Caco-2 (cell line): ENCODE data around the gene NCOA4. TPM values are rescaled to one million over a fixed set of nuclear protein-coding genes. Genes with fewer than 3 reads are reported as not detected.
A peak's percentile ranks its signal among the peaks of the same experiment; 100 is the strongest.

Experiments
- BruUV-seq: library from RNA; stranded (reverse); fragments of 400-500 nt; replicated peaks from 2 replicates; lab custom pipeline; 2021; lab: Mats Ljungman, UMichigan
- CTCF ChIA-PET: fragments of 300-600 bp; sonication (Branson Sonifier 250); formaldehyde crosslinking; loops from one replicate; lab custom pipeline; 2022; ENCODE audit warnings: antibody characterized with exemption; lab: Charles Lee
- POLR2A ChIA-PET: fragments of 300-600 bp; sonication (Branson Sonifier 250); formaldehyde crosslinking; loops from one replicate; lab custom pipeline; 2022; ENCODE audit warnings: antibody characterized with exemption; lab: Charles Lee
- DNase-seq, 2 experiments: peaks; one replicate each; pipeline versions ENCODE4 v3.0.0 to v3.0.0-alpha.2; 2020 to 2022
- H3K27me3 ChIP-seq: replicated peaks from 2 replicates; pipeline ENCODE4 v1.6.0; 2011; ENCODE audit warnings: low read length; ENCODE audit not compliant: control insufficient read depth, insufficient read depth
- H3K36me3 ChIP-seq: 2 replicates; pipeline ENCODE4 v1.5.1; 2011; ENCODE audit warnings: low read length; ENCODE audit not compliant: control insufficient read depth, insufficient read depth
- H3K4me1 ChIP-seq: fragments of 250-450 bp; sonication (Bioruptor Pico); 2 replicates; pipeline ENCODE4 v1.5.1; 2020; ENCODE audit warnings: mild to moderate bottlenecking
- H3K4me3 ChIP-seq: 2 replicates; pipeline ENCODE4 v1.5.1; 2011; ENCODE audit warnings: low read depth, mild to moderate bottlenecking, control low read depth, low read length
- H3K9me3 ChIP-seq: fragments of 250-450 bp; sonication (Bioruptor Pico); 2 replicates; pipeline ENCODE4 v1.5.1; 2020; ENCODE audit warnings: mild to moderate bottlenecking, moderate library complexity
- H3K27ac Mint-ChIP-seq: one replicate; pipeline ENCODE4 v1.8.0; 2022; ENCODE audit warnings: mixed read lengths; ENCODE audit not compliant: unreplicated experiment
- H3K27me3 Mint-ChIP-seq: one replicate; pipeline ENCODE4 v1.8.0; 2022; ENCODE audit warnings: mixed read lengths; ENCODE audit not compliant: insufficient read depth, unreplicated experiment
- H3K36me3 Mint-ChIP-seq: one replicate; pipeline ENCODE4 v1.8.0; 2022; ENCODE audit warnings: mild to moderate bottlenecking, mixed read lengths; ENCODE audit not compliant: insufficient read depth, unreplicated experiment
- H3K4me1 Mint-ChIP-seq: one replicate; pipeline ENCODE4 v1.8.0; 2022; ENCODE audit warnings: low read depth, mixed read lengths; ENCODE audit not compliant: unreplicated experiment
- H3K4me3 Mint-ChIP-seq: one replicate; pipeline ENCODE4 v1.8.0; 2022; ENCODE audit warnings: mild to moderate bottlenecking, moderate library complexity, mixed read lengths; ENCODE audit not compliant: unreplicated experiment
- H3K9me3 Mint-ChIP-seq: one replicate; pipeline ENCODE4 v1.8.0; 2022; ENCODE audit warnings: mixed read lengths; ENCODE audit not compliant: unreplicated experiment
- CTCF ChIP-seq, 2 experiments: fragments of 200-600 bp in 1 of 2; IDR thresholded peaks; 1 replicate in 1 of 2; 2 replicates in 1 of 2; pipeline versions ENCODE4 v1.5.1 to v1.8.0; 2011 to 2022; ENCODE audit warnings: antibody characterized with exemption in 1 of 2, control low read depth in 1 of 2, inconsistent platforms in 1 of 2, low read depth in 1 of 2, low read length in 1 of 2, mild to moderate bottlenecking in 1 of 2, moderate library complexity in 1 of 2; ENCODE audit not compliant: insufficient read depth in 1 of 2, severe bottlenecking in 1 of 2, unreplicated experiment in 1 of 2
- intact Hi-C: fragments of 100-400 bp; cut with micrococcal nuclease; formaldehyde crosslinking; loops from one replicate; pipeline ENCODE4 v1.10.0; 2022; ENCODE audit not compliant: unreplicated experiment
- total RNA-seq: library from RNA; stranded (reverse); gene quantifications from 2 replicates; pipeline ENCODE4 v1.2.3, GENCODE V29; 2022

NCOA4 gene
- total RNA-seq, 1 experiment from 2014 or later: 139 TPM

GRCh38 chr10:46033602-46034011 lies 3.2 kb upstream of the NCOA4 start:
- H3K4me1 ChIP-seq: peaks cover 47% of the 10 kb centered on the region
- no peaks in the 10 kb centered on the region for H3K27me3 ChIP-seq
- H3K36me3 ChIP-seq: 0 out of 2 replicates have a peak, but pooled peaks cover 2% of the 10 kb centered on the region
- no TSS peak for BruUV-seq
- peak in 1 of 2 experiments; percentile 51 for DNase-seq
- no peaks in the 10 kb centered on the region for H3K9me3 ChIP-seq
- H3K4me3 Mint-ChIP-seq: no peak overlapping the region
- intact Hi-C loops: loop anchor here (10.0 kb wide), 1 partner anchor 191 kb away; no protein-coding TSS in a partner anchor
- no peak for TF ChIP-seq CTCF (IDR thresholded peaks at IDR 0.05; ENCODE audit: insufficient read depth in 1 of 2, low read depth in 1 of 2, low read length in 1 of 2, severe bottlenecking in 1 of 2, unreplicated experiment in 1 of 2)
- H3K36me3 Mint-ChIP-seq: peaks cover 13% of the 10 kb centered on the region
- no peak overlapping the region for H3K4me3 ChIP-seq
- H3K9me3 Mint-ChIP-seq: no peaks in the 10 kb centered on the region
- ChIA-PET CTCF (no interaction called here), POLR2A (no interaction called here)
- H3K4me1 Mint-ChIP-seq: peaks cover 25% of the 10 kb centered on the region
- peak overlapping the region; percentile 78 for H3K27ac Mint-ChIP-seq
- no peaks in the 10 kb centered on the region for H3K27me3 Mint-ChIP-seq

- H3K36me3 ChIP-seq: 0 out of 2 replicates have a peak, but pooled peaks cover under 1% of the 10 kb centered on the region
- peaks cover 57% of the 10 kb centered on the region for H3K4me1 ChIP-seq
- ChIA-PET POLR2A (interaction anchor here (0.6 to 1.8 kb wide), 4 partner anchors 8 to 22 kb away, joined by 3 to 8 read pairs (median 4); no protein-coding TSS in a partner anchor), CTCF (interaction anchor here (0.6 to 1.9 kb wide), 8 partner anchors 9 to 796 kb away, joined by 3 to 20 read pairs (median 5); partner anchors contain the start of gene TIMM23)
- no peak for TF ChIP-seq CTCF (IDR thresholded peaks at IDR 0.05; ENCODE audit: insufficient read depth in 1 of 2, low read depth in 1 of 2, low read length in 1 of 2, severe bottlenecking in 1 of 2, unreplicated experiment in 1 of 2)
- no peaks in the 10 kb centered on the region for H3K9me3 ChIP-seq
- Mint-ChIP-seq H3K4me3 (peak overlapping the region; percentile 100), H3K27me3 (no peaks in the 10 kb centered on the region), H3K36me3 (peaks cover 23% of the 10 kb centered on the region), H3K9me3 (no peaks in the 10 kb centered on the region), H3K4me1 (peaks cover 40% of the 10 kb centered on the region), H3K27ac (peak overlapping the region; percentile 98)
- H3K27me3 ChIP-seq: no peaks in the 10 kb centered on the region
- H3K4me3 ChIP-seq: 0 out of 2 replicates have a peak overlapping the region, but pooled peaks have one; percentile 3
- peak; percentile 70 to 72 for DNase-seq
- BruUV-seq: no TSS peak
- intact Hi-C loops: loop anchor here (1.0 to 10.0 kb wide), 2 partner anchors 20 to 193 kb away; no protein-coding TSS in a partner anchor
Measured at GRCh38 chr10:46031648-46032532, 1.5 kb upstream of the NCOA4 start.

DNA sequence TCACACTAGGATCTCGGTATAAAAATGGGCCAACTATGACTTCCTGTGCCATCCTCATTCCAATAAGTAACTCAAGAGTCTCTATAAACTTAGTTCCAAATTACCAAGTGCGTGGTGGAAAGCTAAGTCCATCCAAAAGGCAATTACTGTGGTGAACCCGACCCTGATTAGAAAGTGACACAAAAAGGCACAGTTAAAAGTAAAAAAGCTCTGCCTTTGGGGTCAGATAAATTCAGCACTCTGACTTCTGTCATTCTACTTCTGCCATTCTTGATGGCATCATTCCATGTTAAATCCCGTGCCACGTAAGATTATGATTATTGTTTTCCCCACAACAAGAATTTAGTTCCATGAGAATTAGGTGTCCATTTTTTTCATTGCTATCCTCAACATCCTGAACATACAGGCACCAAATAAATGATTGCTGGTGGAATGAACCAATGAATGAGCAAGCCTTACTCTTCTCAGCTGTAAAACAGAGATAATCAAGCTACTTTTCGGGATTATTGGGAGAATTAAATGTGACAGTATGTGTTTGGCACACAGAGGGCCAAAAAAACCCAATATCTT lies 877 bp downstream of the NCOA4 start:
- CTCF ChIA-PET: interaction anchor here (0.6 to 0.9 kb wide), 2 partner anchors 22 to 23 kb away, joined by 3 to 7 read pairs; no protein-coding TSS in a partner anchor

More for the DNA sequence above, 877 bp downstream of the NCOA4 start:
- Mint-ChIP-seq H3K27ac (peak overlapping the region; percentile 98), H3K4me1 (peaks cover 51% of the 10 kb centered on the region), H3K27me3 (no peaks in the 10 kb centered on the region), H3K36me3 (peaks cover 30% of the 10 kb centered on the region), H3K4me3 (peak overlapping the region; percentile 100), H3K9me3 (no peaks in the 10 kb centered on the region)
- TF ChIP-seq CTCF (IDR thresholded peaks at IDR 0.05; ENCODE audit: insufficient read depth in 1 of 2, low read depth in 1 of 2, low read length in 1 of 2, severe bottlenecking in 1 of 2, unreplicated experiment in 1 of 2): no peak
- intact Hi-C loops: loop anchor here (10.0 kb wide), 1 partner anchor 195 kb away; no protein-coding TSS in a partner anchor
- POLR2A ChIA-PET: interaction anchor here (0.5 to 0.7 kb wide), 2 partner anchors 57 to 62 kb away, joined by 3 to 5 read pairs; no protein-coding TSS in a partner anchor
- Histone ChIP-seq H3K27me3 (no peaks in the 10 kb centered on the region), H3K9me3 (no peaks in the 10 kb centered on the region), H3K4me1 (peaks cover 49% of the 10 kb centered on the region), H3K4me3 (peak overlapping the region; percentile 95), H3K36me3 (0 out of 2 replicates have a peak, but pooled peaks cover 3% of the 10 kb centered on the region)
- DNase-seq: no peak
- BruUV-seq: TSS peak; percentile 53
